ENCODE measurements around the gene PEX3. TPM values are rescaled to one million over a fixed set of nuclear protein-coding genes. Genes with fewer than 3 reads are reported as not detected.

The PEX3 gene
- polyA plus RNA-seq, 2 donors, result 16.5 to 18.3 TPM

GRCh38 chr6:143471822-143472221 lies 21.2 kb downstream of the PEX3 start:
- Histone ChIP-seq H3K27me3 (ENCODE audit: control insufficient read depth in 1 of 2, insufficient read depth in 2 of 2, low read length in 2 of 2) (no peaks in the 10 kb centered on the region), H3K4me3 (ENCODE audit: low read depth in 1 of 2, low read length in 2 of 2) (no peak overlapping the region), H3K27ac (ENCODE audit: low read depth in 2 of 2, low read length in 1 of 2) (no peak overlapping the region), H3K4me1 (ENCODE audit: control insufficient read depth in 2 of 2, insufficient read depth in 2 of 2, low read length in 1 of 2) (no peaks in the 10 kb centered on the region), H3K36me3 (ENCODE audit: control insufficient read depth in 2 of 2, insufficient read depth in 2 of 2, low read length in 1 of 2) (no peaks in the 10 kb centered on the region), H3K9me3 (ENCODE audit: control insufficient read depth in 2 of 2, insufficient read depth in 1 of 2, low read depth in 1 of 2, low read length in 1 of 2) (no peaks in the 10 kb centered on the region)
- WGBS, 2 donors, result 97 to 100% methylated on average over 1 of the region's 1 CpG

DNA sequence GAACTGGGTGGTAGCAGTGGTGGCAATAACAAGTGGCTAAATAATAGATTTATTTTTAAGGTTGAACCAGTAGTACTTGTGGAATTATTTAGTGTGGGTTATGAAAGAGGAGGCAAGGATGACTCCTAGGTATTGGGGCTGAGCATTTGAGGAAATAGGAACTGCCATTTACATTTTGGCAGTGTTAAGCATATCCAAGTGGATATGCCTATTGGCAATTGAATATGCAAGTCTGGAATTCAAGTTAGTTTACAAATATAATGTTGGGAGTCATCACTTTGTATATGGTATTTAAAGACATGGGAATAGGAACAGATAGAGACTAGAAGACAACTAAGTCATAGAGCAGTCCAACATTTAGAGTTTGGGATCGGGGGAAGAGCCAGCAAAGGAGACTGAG lies 25.9 kb downstream of the PEX3 start:
- no peaks in the 10 kb centered on the region for H3K36me3 ChIP-seq (ENCODE audit: control insufficient read depth in 2 of 2, insufficient read depth in 2 of 2, low read length in 1 of 2)
- H3K4me1 ChIP-seq (ENCODE audit: control insufficient read depth in 2 of 2, insufficient read depth in 2 of 2, low read length in 1 of 2), result no peaks in the 10 kb centered on the region
- no peaks in the 10 kb centered on the region for H3K27me3 ChIP-seq (ENCODE audit: control insufficient read depth in 1 of 2, insufficient read depth in 2 of 2, low read length in 2 of 2)
- 96 to 100% methylated on average over 1 of the region's 1 CpG for WGBS, 2 donors
- H3K4me3 ChIP-seq (ENCODE audit: low read depth in 1 of 2, low read length in 2 of 2), result no peak overlapping the region
- no peaks in the 10 kb centered on the region for H3K9me3 ChIP-seq (ENCODE audit: control insufficient read depth in 2 of 2, insufficient read depth in 1 of 2, low read depth in 1 of 2, low read length in 1 of 2)
- H3K27ac ChIP-seq (ENCODE audit: low read depth in 2 of 2, low read length in 1 of 2), result no peak overlapping the region

GRCh38 chr6:143478479-143479062 lies 28.0 kb downstream of the PEX3 start:
- Histone ChIP-seq H3K36me3 (ENCODE audit: control insufficient read depth in 2 of 2, insufficient read depth in 2 of 2, low read length in 1 of 2) (no peaks in the 10 kb centered on the region), H3K4me1 (ENCODE audit: control insufficient read depth in 2 of 2, insufficient read depth in 2 of 2, low read length in 1 of 2) (no peaks in the 10 kb centered on the region), H3K9me3 (ENCODE audit: control insufficient read depth in 2 of 2, insufficient read depth in 1 of 2, low read depth in 1 of 2, low read length in 1 of 2) (no peaks in the 10 kb centered on the region), H3K27me3 (ENCODE audit: control insufficient read depth in 1 of 2, insufficient read depth in 2 of 2, low read length in 2 of 2) (no peaks in the 10 kb centered on the region), H3K4me3 (ENCODE audit: low read depth in 1 of 2, low read length in 2 of 2) (no peak overlapping the region), H3K27ac (ENCODE audit: low read depth in 2 of 2, low read length in 1 of 2) (no peak overlapping the region)
- 92 to 95% methylated on average over 3 of the region's 3 CpGs for WGBS, 2 donors

- no peaks in the 10 kb centered on the region for H3K4me1 ChIP-seq (ENCODE audit: control insufficient read depth in 2 of 2, insufficient read depth in 2 of 2, low read length in 1 of 2)
- no peaks in the 10 kb centered on the region for H3K9me3 ChIP-seq (ENCODE audit: control insufficient read depth in 2 of 2, insufficient read depth in 1 of 2, low read depth in 1 of 2, low read length in 1 of 2)
- H3K36me3 ChIP-seq (ENCODE audit: control insufficient read depth in 2 of 2, insufficient read depth in 2 of 2, low read length in 1 of 2), result no peaks in the 10 kb centered on the region
- WGBS, 2 donors, result 67 to 94% methylated on average over 2 of the region's 2 CpGs
- no peaks in the 10 kb centered on the region for H3K27me3 ChIP-seq (ENCODE audit: control insufficient read depth in 1 of 2, insufficient read depth in 2 of 2, low read length in 2 of 2)
- H3K27ac ChIP-seq (ENCODE audit: low read depth in 2 of 2, low read length in 1 of 2), result no peak overlapping the region
- no peak overlapping the region for H3K4me3 ChIP-seq (ENCODE audit: low read depth in 1 of 2, low read length in 2 of 2)
Observed at GRCh38 chr6:143482593-143482992, 32.0 kb downstream of the PEX3 start.

DNA sequence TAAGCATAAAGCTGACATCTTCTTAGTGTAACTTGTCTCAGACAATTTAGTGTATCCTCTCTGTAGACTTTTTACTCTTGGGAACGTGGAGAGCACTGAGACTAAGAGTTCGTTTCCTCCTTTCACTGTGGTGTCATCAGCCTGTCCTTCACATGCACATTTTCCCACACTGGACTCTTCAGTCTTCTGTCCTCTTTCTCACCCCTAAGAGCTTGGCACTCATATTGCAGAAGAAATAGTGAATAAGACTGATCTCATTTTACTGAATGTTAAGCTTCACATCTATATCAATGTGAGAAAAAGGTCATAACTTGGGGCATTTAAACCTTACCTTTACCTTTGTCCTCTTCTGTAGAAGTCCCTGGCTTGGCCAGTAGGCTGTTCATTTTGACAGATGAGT lies 35.4 kb downstream of the PEX3 start:
- H3K27me3 ChIP-seq (ENCODE audit: control insufficient read depth in 1 of 2, insufficient read depth in 2 of 2, low read length in 2 of 2), result no peaks in the 10 kb centered on the region
- no peaks in the 10 kb centered on the region for H3K36me3 ChIP-seq (ENCODE audit: control insufficient read depth in 2 of 2, insufficient read depth in 2 of 2, low read length in 1 of 2)
- H3K27ac ChIP-seq (ENCODE audit: low read depth in 2 of 2, low read length in 1 of 2), result no peak overlapping the region
- WGBS, 2 donors, result 89 to 90% methylated on average over 2 of the region's 2 CpGs
- no peaks in the 10 kb centered on the region for H3K4me1 ChIP-seq (ENCODE audit: control insufficient read depth in 2 of 2, insufficient read depth in 2 of 2, low read length in 1 of 2)
- H3K4me3 ChIP-seq (ENCODE audit: low read depth in 1 of 2, low read length in 2 of 2), result no peak overlapping the region
- no peaks in the 10 kb centered on the region for H3K9me3 ChIP-seq (ENCODE audit: control insufficient read depth in 2 of 2, insufficient read depth in 1 of 2, low read depth in 1 of 2, low read length in 1 of 2)

DNA sequence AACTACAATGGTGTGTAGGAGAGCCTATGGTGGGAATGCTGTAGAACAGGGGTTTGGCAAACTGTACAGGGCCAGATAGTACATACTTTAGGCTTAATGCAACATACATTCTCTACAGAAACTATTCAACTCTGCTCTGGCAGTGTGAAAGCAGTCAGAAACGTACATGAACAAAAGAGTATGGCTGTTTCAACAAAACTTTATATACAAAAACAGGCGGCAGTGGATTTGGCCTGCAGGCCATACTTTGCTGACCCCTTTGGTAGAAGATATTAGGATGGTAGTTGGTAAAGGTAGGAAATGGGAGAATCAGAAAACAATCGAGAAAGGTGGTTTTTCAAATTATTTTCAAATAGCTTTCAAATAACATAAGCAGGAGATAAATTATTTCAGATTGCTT lies 36.1 kb downstream of the PEX3 start:
- Histone ChIP-seq H3K36me3 (ENCODE audit: control insufficient read depth in 2 of 2, insufficient read depth in 2 of 2, low read length in 1 of 2) (no peaks in the 10 kb centered on the region), H3K9me3 (ENCODE audit: control insufficient read depth in 2 of 2, insufficient read depth in 1 of 2, low read depth in 1 of 2, low read length in 1 of 2) (no peaks in the 10 kb centered on the region), H3K4me3 (ENCODE audit: low read depth in 1 of 2, low read length in 2 of 2) (no peak overlapping the region), H3K4me1 (ENCODE audit: control insufficient read depth in 2 of 2, insufficient read depth in 2 of 2, low read length in 1 of 2) (no peaks in the 10 kb centered on the region), H3K27me3 (ENCODE audit: control insufficient read depth in 1 of 2, insufficient read depth in 2 of 2, low read length in 2 of 2) (no peaks in the 10 kb centered on the region), H3K27ac (ENCODE audit: low read depth in 2 of 2, low read length in 1 of 2) (no peak overlapping the region)
- 86 to 89% methylated on average over 3 of the region's 3 CpGs for WGBS, 2 donors

- Histone ChIP-seq H3K36me3 (ENCODE audit: control insufficient read depth in 2 of 2, insufficient read depth in 2 of 2, low read length in 1 of 2) (no peaks in the 10 kb centered on the region), H3K27ac (ENCODE audit: low read depth in 2 of 2, low read length in 1 of 2) (no peak overlapping the region), H3K4me3 (ENCODE audit: low read depth in 1 of 2, low read length in 2 of 2) (no peak overlapping the region), H3K9me3 (ENCODE audit: control insufficient read depth in 2 of 2, insufficient read depth in 1 of 2, low read depth in 1 of 2, low read length in 1 of 2) (no peaks in the 10 kb centered on the region), H3K27me3 (ENCODE audit: control insufficient read depth in 1 of 2, insufficient read depth in 2 of 2, low read length in 2 of 2) (no peaks in the 10 kb centered on the region), H3K4me1 (ENCODE audit: control insufficient read depth in 2 of 2, insufficient read depth in 2 of 2, low read length in 1 of 2) (no peaks in the 10 kb centered on the region)
- 98 to 100% methylated on average over 1 of the region's 1 CpG for WGBS, 2 donors
Observed at GRCh38 chr6:143490244-143490643, 39.6 kb downstream of the PEX3 start.

GRCh38 chr6:143490775-143491174 lies 40.2 kb downstream of the PEX3 start:
- WGBS, 2 donors, result 92 to 97% methylated on average over 8 of the region's 8 CpGs
- no peak overlapping the region for H3K27ac ChIP-seq (ENCODE audit: low read depth in 2 of 2, low read length in 1 of 2)

DNA sequence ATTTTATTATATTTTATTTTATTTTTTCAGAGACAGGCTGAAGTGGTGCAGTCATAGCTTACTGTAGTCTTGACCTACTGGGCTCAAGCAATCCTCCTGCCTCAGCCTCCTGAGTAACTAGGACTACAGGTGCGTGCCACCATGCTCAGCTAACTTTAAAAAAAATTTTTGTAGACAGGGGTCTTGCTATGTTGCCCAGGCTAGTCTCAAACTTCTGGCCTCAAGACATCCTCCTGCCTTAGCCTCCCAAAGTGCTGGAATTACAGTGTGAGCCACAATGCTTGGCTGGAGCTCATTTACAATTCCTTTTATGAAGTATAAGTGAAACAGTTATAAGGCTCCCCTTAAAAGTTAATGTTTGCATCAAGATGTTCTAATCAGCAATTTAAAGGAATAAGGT lies 46.4 kb downstream of the PEX3 start:
- Histone ChIP-seq H3K9me3 (ENCODE audit: control insufficient read depth in 2 of 2, insufficient read depth in 1 of 2, low read depth in 1 of 2, low read length in 1 of 2) (no peaks in the 10 kb centered on the region), H3K4me3 (ENCODE audit: low read depth in 1 of 2, low read length in 2 of 2) (no peak overlapping the region), H3K4me1 (ENCODE audit: control insufficient read depth in 2 of 2, insufficient read depth in 2 of 2, low read length in 1 of 2) (no peaks in the 10 kb centered on the region), H3K27ac (ENCODE audit: low read depth in 2 of 2, low read length in 1 of 2) (no peak overlapping the region), H3K36me3 (ENCODE audit: control insufficient read depth in 2 of 2, insufficient read depth in 2 of 2, low read length in 1 of 2) (no peaks in the 10 kb centered on the region), H3K27me3 (ENCODE audit: control insufficient read depth in 1 of 2, insufficient read depth in 2 of 2, low read length in 2 of 2) (no peaks in the 10 kb centered on the region)
- 88 to 93% methylated on average over 1 of the region's 1 CpG for WGBS, 2 donors

More at GRCh38 chr6:143490775-143491174, 40.2 kb downstream of the PEX3 start:
- Histone ChIP-seq H3K4me1 (ENCODE audit: control insufficient read depth in 2 of 2, insufficient read depth in 2 of 2, low read length in 1 of 2) (no peaks in the 10 kb centered on the region), H3K36me3 (ENCODE audit: control insufficient read depth in 2 of 2, insufficient read depth in 2 of 2, low read length in 1 of 2) (no peaks in the 10 kb centered on the region), H3K9me3 (ENCODE audit: control insufficient read depth in 2 of 2, insufficient read depth in 1 of 2, low read depth in 1 of 2, low read length in 1 of 2) (no peaks in the 10 kb centered on the region), H3K27me3 (ENCODE audit: control insufficient read depth in 1 of 2, insufficient read depth in 2 of 2, low read length in 2 of 2) (no peaks in the 10 kb centered on the region), H3K4me3 (ENCODE audit: low read depth in 1 of 2, low read length in 2 of 2) (no peak overlapping the region)

DNA sequence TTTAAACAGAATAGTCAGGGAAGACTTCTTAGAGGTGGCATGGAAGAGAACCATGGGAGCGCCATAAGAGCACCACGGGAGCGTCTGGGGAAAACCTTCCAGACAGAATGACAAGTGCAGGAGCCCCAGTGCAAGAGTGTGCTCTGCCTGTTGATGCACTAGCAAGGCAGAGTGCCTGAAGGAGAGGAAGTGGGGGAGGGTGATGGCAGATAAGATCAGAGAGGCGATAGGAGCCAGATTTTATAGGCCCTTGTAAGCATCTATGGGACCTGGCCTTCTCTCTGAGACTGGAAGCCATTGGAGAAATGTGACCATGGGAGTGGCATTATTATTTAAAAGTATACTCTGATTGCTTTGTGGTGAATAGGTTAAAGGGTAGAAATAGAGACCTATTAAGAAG lies 47.8 kb downstream of the PEX3 start:
- Histone ChIP-seq H3K4me3 (ENCODE audit: low read depth in 1 of 2, low read length in 2 of 2) (no peak overlapping the region), H3K27ac (ENCODE audit: low read depth in 2 of 2, low read length in 1 of 2) (no peak overlapping the region), H3K4me1 (ENCODE audit: control insufficient read depth in 2 of 2, insufficient read depth in 2 of 2, low read length in 1 of 2) (no peaks in the 10 kb centered on the region), H3K9me3 (ENCODE audit: control insufficient read depth in 2 of 2, insufficient read depth in 1 of 2, low read depth in 1 of 2, low read length in 1 of 2) (no peaks in the 10 kb centered on the region), H3K27me3 (ENCODE audit: control insufficient read depth in 1 of 2, insufficient read depth in 2 of 2, low read length in 2 of 2) (no peaks in the 10 kb centered on the region), H3K36me3 (ENCODE audit: control insufficient read depth in 2 of 2, insufficient read depth in 2 of 2, low read length in 1 of 2) (no peaks in the 10 kb centered on the region)
- 84 to 89% methylated on average over 4 of the region's 4 CpGs for WGBS, 2 donors

Measured in esophagus (tissue), 2 donors.